ENCODE data around the gene ST3GAL3. TPM values are rescaled to one million over a fixed set of nuclear protein-coding genes. Genes with fewer than 3 reads are reported as not detected.

ST3GAL3 gene
- total and polyA plus RNA-seq, 2 experiments from 2014 or later: 4.5 to 7.0 TPM

GRCh38 chr1:43934986-43935324 is 227.6 kb downstream of the ST3GAL3 start:
- TF ChIP-seq STAT1 (IDR thresholded peaks at IDR 0.05; ENCODE audit: unreplicated experiment): no peak
- TF ChIP-seq ZNF331 (CRISPR knock-in tag; IDR thresholded peaks at IDR 0.05; ENCODE audit: low read depth): no peak
- no peak for TF ChIP-seq ZNF114 (CRISPR knock-in tag; IDR thresholded peaks at IDR 0.05)
- TF ChIP-seq EZH2phosphoT487 (IDR thresholded peaks at IDR 0.05; ENCODE audit: unreplicated experiment): no peak
- TF ChIP-seq REST (IDR thresholded peaks at IDR 0.05; ENCODE audit: unreplicated experiment): no peak
- TF ChIP-seq CTCF (conservative IDR thresholded peaks at IDR 0.05; ENCODE audit: low read depth in 2 of 2): no peak
- TF ChIP-seq ETS1 (IDR thresholded peaks at IDR 0.05): no peak
- no peak for TF ChIP-seq CREB1 (CRISPR knock-in tag; IDR thresholded peaks at IDR 0.05; ENCODE audit: low read depth)
- TF ChIP-seq ZNF462 (CRISPR knock-in tag; IDR thresholded peaks at IDR 0.05): no peak
- no peak for TF ChIP-seq POLR2AphosphoS5 (IDR thresholded peaks at IDR 0.05; ENCODE audit: low read depth)
- H3K4me1 ChIP-seq (ENCODE audit: insufficient read depth): peaks cover 46% of the 10 kb centered on the region
- no peak overlapping the region for H3K27ac Mint-ChIP-seq
- no peaks in the 10 kb centered on the region for H3K36me3 ChIP-seq (ENCODE audit: insufficient read depth)
- H3K27me3 Mint-ChIP-seq (ENCODE audit: insufficient read depth, low read depth, poor library complexity): peaks cover 36% of the 10 kb centered on the region
- peaks cover 8% of the 10 kb centered on the region for H3K27me3 ChIP-seq (ENCODE audit: insufficient read depth)
- DNase-seq (ENCODE audit: low spot score): no peak
- no peaks in the 10 kb centered on the region for H3K9me2 ChIP-seq (ENCODE audit: insufficient read depth)
- H3K4me3 ChIP-seq: peak overlapping the region; percentile 69; the same call in 1 of the 2 replicates
- peaks cover 4% of the 10 kb centered on the region; the same call in 1 of the 3 replicates for H3K36me3 Mint-ChIP-seq (ENCODE audit: low read depth)
- H3K4me3 Mint-ChIP-seq: peak overlapping the region; percentile 81; the same call in 2 of the 3 replicates
- peak overlapping the region; percentile 97 for H3K4me2 ChIP-seq
- peaks cover 61% of the 10 kb centered on the region for H3K4me1 Mint-ChIP-seq
- peak overlapping the region; percentile 66; the same call in 1 of the 2 replicates for H3K27ac ChIP-seq (ENCODE audit: low read depth)
- no peak overlapping the region for H2AFZ ChIP-seq
- H3F3A ChIP-seq (replicated peaks; ENCODE audit: low read depth): peaks cover 36% of the 10 kb centered on the region
- H3K9me3 Mint-ChIP-seq: no peaks in the 10 kb centered on the region
- H4K20me1 ChIP-seq (replicated peaks; ENCODE audit: insufficient read depth): peaks cover 16% of the 10 kb centered on the region
- H3K79me2 ChIP-seq (replicated peaks; ENCODE audit: insufficient read depth): 0 out of 2 replicates have a peak, but pooled peaks cover 7% of the 10 kb centered on the region
- ATAC-seq: no peak

All from GM23338 (cell line).